SK-N-SH (cell line): ENCODE data around the gene SLC6A9. TPM values are rescaled to one million over a fixed set of nuclear protein-coding genes. Genes with fewer than 3 reads are reported as not detected.

Experiments used
- CTCF ChIA-PET: fragments of 300-600, 350-600 bp; formaldehyde crosslinking; extraction: SDS; loops from one replicate; lab custom pipeline; 2021; lab: Yijun Ruan, JAX
- POLR2A ChIA-PET: fragments of 350-600 bp; sonication (Branson Sonifier 250); formaldehyde crosslinking; extraction: SDS; loops from one replicate; lab custom pipeline; 2020; ENCODE audit warnings: antibody characterized with exemption, inconsistent platforms; lab: Yijun Ruan, JAX
- DNase-seq: peaks from one replicate; pipeline ENCODE4 v3.0.0; 2012
- H2AFZ ChIP-seq: fragments of 200-600 bp; sonication (generic); 2 replicates; pipeline ENCODE4 v1.8.1; 2016; ENCODE audit warnings: antibody characterized with exemption, mild to moderate bottlenecking, low read depth
- H3F3A ChIP-seq: fragments of 200-600 bp; sonication (generic); replicated peaks from 2 replicates; pipeline ENCODE3; 2016; ENCODE audit warnings: antibody characterized with exemption, mild to moderate bottlenecking; ENCODE audit not compliant: insufficient read depth
- H3K27ac ChIP-seq, 2 experiments: fragments of 200-500 bp in 1 of 2; fragments of 200-600 bp in 1 of 2; sonication (Bioruptor generic) in 1 of 2; sonication (generic), shearing (Covaris generic) in 1 of 2; 2 replicates each; pipeline versions ENCODE4 v1.5.1 to v1.6.1; 2014 to 2016; ENCODE audit warnings: low read depth in 2 of 2, inconsistent platforms in 1 of 2, low read length in 1 of 2, mild to moderate bottlenecking in 1 of 2, mixed read lengths in 1 of 2
- H3K27me3 ChIP-seq: fragments of 200-600 bp; sonication (generic), shearing (Covaris generic); 2 replicates; pipeline ENCODE4 v1.6.1; 2016; ENCODE audit warnings: mixed run types; ENCODE audit not compliant: insufficient read depth
- H3K36me3 ChIP-seq, 2 experiments: fragments of 200-500 bp in 1 of 2; fragments of 200-600 bp in 1 of 2; sonication (Bioruptor generic) in 1 of 2; sonication (generic) in 1 of 2; replicated peaks in 1 of 2; 2 replicates each; pipeline versions ENCODE3 to v1.5.1; 2014 to 2016; ENCODE audit warnings: low read length in 1 of 2, mild to moderate bottlenecking in 1 of 2; ENCODE audit not compliant: insufficient read depth in 2 of 2, control insufficient read depth in 1 of 2
- H3K4me1 ChIP-seq, 2 experiments: fragments of 200-500 bp in 1 of 2; fragments of 200-600 bp in 1 of 2; sonication (Bioruptor generic) in 1 of 2; sonication (generic), shearing (Covaris generic) in 1 of 2; 2 replicates each; pipeline versions ENCODE4 v1.5.1 to v1.6.1; 2014 to 2016; ENCODE audit warnings: low read depth in 1 of 2, low read length in 1 of 2, mixed run types in 1 of 2; ENCODE audit not compliant: insufficient read depth in 2 of 2, control insufficient read depth in 1 of 2
- H3K4me2 ChIP-seq: fragments of 200-600 bp; sonication (generic), shearing (Covaris generic); 2 replicates; pipeline ENCODE4 v1.6.1; 2017; ENCODE audit warnings: mixed run types
- H3K4me3 ChIP-seq, 2 experiments: fragments of 200-500 bp in 1 of 2; fragments of 200-600 bp in 1 of 2; sonication (Bioruptor generic) in 1 of 2; sonication (generic), shearing (Covaris generic) in 1 of 2; 2 replicates each; pipeline versions ENCODE4 v1.5.1 to v1.8.1; 2014 to 2016; ENCODE audit warnings: low read depth in 2 of 2, inconsistent platforms in 1 of 2, low read length in 1 of 2, mild to moderate bottlenecking in 1 of 2, mixed read lengths in 1 of 2, moderate library complexity in 1 of 2
- H3K79me2 ChIP-seq: fragments of 200-600 bp; sonication (generic); 2 replicates; pipeline ENCODE4 v1.8.1; 2017; ENCODE audit warnings: mild to moderate bottlenecking; ENCODE audit not compliant: insufficient read depth
- H3K9ac ChIP-seq: fragments of 200-600 bp; sonication (generic); 2 replicates; pipeline ENCODE4 v1.6.1; 2017; ENCODE audit warnings: mixed run types
- H3K9me2 ChIP-seq: fragments of 200-600 bp; sonication (generic); 2 replicates; pipeline ENCODE4 v1.6.1; 2017; ENCODE audit warnings: mixed run types
- H3K9me3 ChIP-seq: fragments of 200-600 bp; sonication (generic); 2 replicates; pipeline ENCODE4 v1.6.1; 2017; ENCODE audit warnings: mixed run types, mild to moderate bottlenecking, moderate library complexity
- H4K20me1 ChIP-seq: fragments of 200-600 bp; sonication (generic); 2 replicates; pipeline ENCODE4 v1.6.1; 2017; ENCODE audit warnings: mild to moderate bottlenecking, mixed run types; ENCODE audit not compliant: insufficient read depth
- ELF1 ChIP-seq: IDR thresholded peaks from 2 replicates; pipeline ENCODE4 v1.4.0; 2012
- FOSL2 ChIP-seq: IDR thresholded peaks from 2 replicates; pipeline ENCODE4 v1.4.0; 2012; ENCODE audit warnings: low read depth, mild to moderate bottlenecking, moderate library complexity, borderline replicate concordance
- FOXJ3 ChIP-seq: sonication (generic); formaldehyde crosslinking; IDR thresholded peaks from 2 replicates; pipeline ENCODE4 v1.5.1; 2020; ENCODE audit warnings: mild to moderate bottlenecking, missing genetic modification reagents
- FOXM1 ChIP-seq: IDR thresholded peaks from 2 replicates; pipeline ENCODE4 v1.4.0; 2012; ENCODE audit warnings: low read depth, mild to moderate bottlenecking
- GABPA ChIP-seq: IDR thresholded peaks from 2 replicates; pipeline ENCODE4 v1.4.0; 2012; ENCODE audit warnings: low read depth, mild to moderate bottlenecking
- GATA2 ChIP-seq: sonication (generic); formaldehyde crosslinking; IDR thresholded peaks from 2 replicates; pipeline ENCODE4 v1.5.0; 2020; ENCODE audit warnings: mild to moderate bottlenecking, missing genetic modification reagents
- MAX ChIP-seq: IDR thresholded peaks from 2 replicates; pipeline ENCODE4 v1.4.0; 2012; ENCODE audit warnings: low read depth
- NFIC ChIP-seq: IDR thresholded peaks from 2 replicates; pipeline ENCODE4 v1.4.0; 2012; ENCODE audit warnings: borderline replicate concordance
- RFX5 ChIP-seq: IDR thresholded peaks from 2 replicates; pipeline ENCODE4 v1.6.1; 2012; ENCODE audit warnings: mild to moderate bottlenecking, improper control_type of control experiment, low read length
- SIN3A ChIP-seq: IDR thresholded peaks from 2 replicates; pipeline ENCODE4 v1.6.1; 2012; ENCODE audit warnings: low read depth, mild to moderate bottlenecking, low read length, moderate library complexity, borderline replicate concordance
- TCF12 ChIP-seq: IDR thresholded peaks from 2 replicates; pipeline ENCODE4 v1.4.0; 2012
- TEAD4 ChIP-seq: IDR thresholded peaks from 2 replicates; pipeline ENCODE4 v1.4.0; 2012; ENCODE audit warnings: mild to moderate bottlenecking, borderline replicate concordance; ENCODE audit not compliant: insufficient read depth
- YY1 ChIP-seq: IDR thresholded peaks from 2 replicates; pipeline ENCODE4 v1.4.0; 2012; ENCODE audit warnings: low read depth, mild to moderate bottlenecking
- WGBS: methylation state at CpG from one replicate; pipeline ENCODE4 v1.1.6; 2017; ENCODE audit warnings: low lambda C conversion rate; 5-methylcytosine and 5-hydroxymethylcytosine counted together
- polyA plus RNA-seq, 3 experiments: library from polyadenylated mRNA; depleted of rRNA; stranded (reverse); fragments of >200 nt; gene quantifications; 2 replicates each; pipeline ENCODE4 v1.2.3, GENCODE V29; 2012
- TF ChIP-seq, protein P1 (sequence below): IDR thresholded peaks from 2 replicates; pipeline ENCODE4 v1.6.1; 2012; ENCODE audit warnings: mild to moderate bottlenecking, low read depth, low read length, moderate library complexity
- TF ChIP-seq, protein P2 (sequence below): fragments of 150-350 bp; IDR thresholded peaks from 2 replicates; pipeline ENCODE4 v1.6.1; 2017; ENCODE audit warnings: antibody characterized with exemption, low read length, low read depth, borderline replicate concordance

SLC6A9 gene
- polyA plus RNA-seq, 1 of the 3 experiments (the other 2 are of a cell fraction) = 3.9 TPM

DNA sequence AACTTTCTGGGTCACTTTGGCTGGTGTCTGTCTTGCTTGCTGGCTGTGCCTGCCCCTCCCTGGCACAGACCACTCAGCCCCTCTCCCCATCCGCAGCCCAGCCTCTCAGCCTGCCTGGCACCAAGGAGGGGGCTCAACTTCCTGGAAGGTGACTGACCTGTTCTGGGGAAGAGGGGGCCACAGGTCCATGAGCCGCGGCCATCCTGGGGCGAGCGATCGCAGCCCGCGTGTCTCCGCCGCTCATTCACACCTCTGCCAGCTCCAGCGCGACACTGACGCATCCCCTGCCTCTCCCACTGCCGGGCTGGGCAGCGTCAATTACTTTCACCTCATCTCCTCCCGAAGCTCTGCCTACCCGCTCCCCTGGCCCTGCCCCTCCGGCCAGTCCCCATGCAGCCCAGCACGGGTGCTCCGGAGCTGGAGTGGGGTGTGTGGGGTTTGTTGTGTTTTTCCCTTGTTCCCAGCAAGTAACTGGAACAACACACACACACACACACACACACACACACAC is 14.3 kb downstream of the SLC6A9 start:
- Histone ChIP-seq H3K27ac (no peak overlapping the region), H3K36me3 (no peaks in the 10 kb centered on the region), H3K79me2 (no peaks in the 10 kb centered on the region), H3K4me1 (peaks cover 0 to 6% of the 10 kb centered on the region in 2 experiments; a peak in 2 of 4 replicates), H4K20me1 (no peaks in the 10 kb centered on the region), H3K9ac (no peak overlapping the region), H3K4me3 (no peak overlapping the region), H2AFZ (no peak overlapping the region), H3F3A (no peaks in the 10 kb centered on the region), H3K9me3 (no peaks in the 10 kb centered on the region), H3K27me3 (no peaks in the 10 kb centered on the region), H3K9me2 (no peaks in the 10 kb centered on the region), H3K4me2 (no peak overlapping the region)
- whole genome bisulfite sequencing = 98% methylated on average over 12 of the region's 20 CpGs
- no peak for DNase-seq
- CTCF ChIA-PET = interaction anchor here (1.0 to 25.6 kb wide), 5 partner anchors 11 to 82 kb away, joined by 3 to 598 read pairs (median 3); partner anchors contain the start of genes CCDC24 and IPO13
- TF ChIP-seq FOXM1 (no peak), FOXJ3 (CRISPR knock-in tag) (no peak), YY1 (no peak)
- TF ChIP-seq, protein P1, sequence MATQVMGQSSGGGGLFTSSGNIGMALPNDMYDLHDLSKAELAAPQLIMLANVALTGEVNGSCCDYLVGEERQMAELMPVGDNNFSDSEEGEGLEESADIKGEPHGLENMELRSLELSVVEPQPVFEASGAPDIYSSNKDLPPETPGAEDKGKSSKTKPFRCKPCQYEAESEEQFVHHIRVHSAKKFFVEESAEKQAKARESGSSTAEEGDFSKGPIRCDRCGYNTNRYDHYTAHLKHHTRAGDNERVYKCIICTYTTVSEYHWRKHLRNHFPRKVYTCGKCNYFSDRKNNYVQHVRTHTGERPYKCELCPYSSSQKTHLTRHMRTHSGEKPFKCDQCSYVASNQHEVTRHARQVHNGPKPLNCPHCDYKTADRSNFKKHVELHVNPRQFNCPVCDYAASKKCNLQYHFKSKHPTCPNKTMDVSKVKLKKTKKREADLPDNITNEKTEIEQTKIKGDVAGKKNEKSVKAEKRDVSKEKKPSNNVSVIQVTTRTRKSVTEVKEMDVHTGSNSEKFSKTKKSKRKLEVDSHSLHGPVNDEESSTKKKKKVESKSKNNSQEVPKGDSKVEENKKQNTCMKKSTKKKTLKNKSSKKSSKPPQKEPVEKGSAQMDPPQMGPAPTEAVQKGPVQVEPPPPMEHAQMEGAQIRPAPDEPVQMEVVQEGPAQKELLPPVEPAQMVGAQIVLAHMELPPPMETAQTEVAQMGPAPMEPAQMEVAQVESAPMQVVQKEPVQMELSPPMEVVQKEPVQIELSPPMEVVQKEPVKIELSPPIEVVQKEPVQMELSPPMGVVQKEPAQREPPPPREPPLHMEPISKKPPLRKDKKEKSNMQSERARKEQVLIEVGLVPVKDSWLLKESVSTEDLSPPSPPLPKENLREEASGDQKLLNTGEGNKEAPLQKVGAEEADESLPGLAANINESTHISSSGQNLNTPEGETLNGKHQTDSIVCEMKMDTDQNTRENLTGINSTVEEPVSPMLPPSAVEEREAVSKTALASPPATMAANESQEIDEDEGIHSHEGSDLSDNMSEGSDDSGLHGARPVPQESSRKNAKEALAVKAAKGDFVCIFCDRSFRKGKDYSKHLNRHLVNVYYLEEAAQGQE = no peak
- POLR2A ChIA-PET = interaction anchor here (0.6 kb wide), 1 partner anchor 164 kb away, joined by 3 read pairs; no protein-coding TSS in a partner anchor

DNA sequence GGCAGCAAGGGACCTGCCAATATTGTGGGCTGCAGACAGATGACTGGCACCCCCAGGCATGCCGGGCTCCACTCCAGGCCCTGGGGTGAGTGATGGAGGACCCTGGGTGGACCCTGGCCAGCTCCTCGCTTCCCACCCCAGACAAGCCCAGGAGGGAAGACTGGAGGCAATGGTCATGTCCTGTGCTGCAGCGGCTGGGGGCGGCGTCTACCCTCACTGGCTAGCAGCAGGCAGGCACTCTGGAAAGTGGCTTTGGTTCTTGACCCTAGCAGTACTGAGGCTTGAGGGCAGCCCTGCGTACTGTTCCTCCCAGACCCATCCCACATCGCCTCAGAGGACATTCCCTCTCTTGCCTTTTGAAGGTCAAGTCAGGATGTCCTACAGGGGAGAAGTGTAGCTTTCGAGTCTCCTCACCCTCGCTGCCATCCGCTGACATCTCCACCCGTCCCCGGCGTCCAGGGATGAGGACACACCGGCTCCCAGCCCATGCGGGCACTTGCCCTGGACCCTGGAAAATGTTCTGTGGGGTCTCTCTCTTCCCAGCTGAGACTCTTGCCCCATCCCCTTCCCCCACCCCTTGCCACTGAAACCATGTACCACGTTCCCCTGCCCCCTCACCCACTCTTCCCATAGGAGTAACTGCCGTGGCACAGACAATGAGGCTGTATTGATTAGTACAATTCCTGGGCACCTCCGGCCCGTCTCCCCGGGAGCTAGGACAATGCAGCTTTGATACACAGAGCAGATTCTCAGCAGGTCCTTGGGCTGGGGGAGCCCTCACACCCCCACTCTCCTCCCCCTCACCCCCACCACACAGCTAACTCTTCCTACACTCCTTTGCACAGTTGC is 15.0 kb downstream of the SLC6A9 start:
- Histone ChIP-seq H3K36me3 (no peaks in the 10 kb centered on the region), H3K9me3 (no peaks in the 10 kb centered on the region), H4K20me1 (no peaks in the 10 kb centered on the region), H3K4me2 (no peak overlapping the region), H2AFZ (no peak overlapping the region), H3K27me3 (no peaks in the 10 kb centered on the region), H3K9ac (no peak overlapping the region), H3K4me3 (no peak overlapping the region), H3K79me2 (no peaks in the 10 kb centered on the region), H3K4me1 (peaks cover 3 to 6% of the 10 kb centered on the region in 2 experiments; a peak in 2 of 4 replicates), H3K27ac (no peak overlapping the region), H3K9me2 (no peaks in the 10 kb centered on the region), H3F3A (no peaks in the 10 kb centered on the region)
- WGBS = 93% methylated on average over 11 of the region's 20 CpGs
- ChIA-PET CTCF (interaction anchor here (1.3 to 25.6 kb wide), 3 partner anchors 19 to 31 kb away, joined by 5 to 598 read pairs (median 77); partner anchors contain the start of gene CCDC24), POLR2A (interaction anchor here (0.6 kb wide), 1 partner anchor 165 kb away, joined by 3 read pairs; no protein-coding TSS in a partner anchor)
- no peak for DNase-seq
- TF ChIP-seq SIN3A (no peak), GATA2 (no peak), RFX5 (no peak), ELF1 (no peak), NFIC (no peak), TEAD4 (no peak), TCF12 (no peak), GABPA (no peak), FOSL2 (no peak), FOXM1 (no peak), MAX (no peak)
- TF ChIP-seq, protein P1 = no peak
- TF ChIP-seq, protein P2, sequence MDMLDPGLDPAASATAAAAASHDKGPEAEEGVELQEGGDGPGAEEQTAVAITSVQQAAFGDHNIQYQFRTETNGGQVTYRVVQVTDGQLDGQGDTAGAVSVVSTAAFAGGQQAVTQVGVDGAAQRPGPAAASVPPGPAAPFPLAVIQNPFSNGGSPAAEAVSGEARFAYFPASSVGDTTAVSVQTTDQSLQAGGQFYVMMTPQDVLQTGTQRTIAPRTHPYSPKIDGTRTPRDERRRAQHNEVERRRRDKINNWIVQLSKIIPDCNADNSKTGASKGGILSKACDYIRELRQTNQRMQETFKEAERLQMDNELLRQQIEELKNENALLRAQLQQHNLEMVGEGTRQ = no peak
